Epithelial cell of esophagus (primary cell): ENCODE results near the gene NUDT14.

Experiments used
- DNase-seq: peaks from one replicate; pipeline ENCODE4 v3.0.0; 2010; ENCODE audit warnings: low read depth
- H3K4me3 ChIP-seq: 2 replicates; pipeline ENCODE4 v1.5.1; 2011; ENCODE audit warnings: mild to moderate bottlenecking, low read length, control low read depth
- CTCF ChIP-seq: IDR thresholded peaks from 2 replicates; pipeline ENCODE4 v1.5.1; 2011; ENCODE audit warnings: low read depth, mild to moderate bottlenecking, low read length, control low read depth, inconsistent platforms; ENCODE audit not compliant: insufficient read depth; ENCODE audit errors: missing control alignments

The NUDT14 gene

GRCh38 chr14:105200074-105200473 lies 19.0 kb upstream of the NUDT14 start:
- DNase-seq = no peak
- no peak for TF ChIP-seq CTCF
- no peak overlapping the region for H3K4me3 ChIP-seq

GRCh38 chr14:105199093-105199492 lies 18.0 kb upstream of the NUDT14 start:
- TF ChIP-seq CTCF = no peak
- no peak overlapping the region for H3K4me3 ChIP-seq
- DNase-seq = no peak

- no peak overlapping the region for H3K4me3 ChIP-seq
- no peak for DNase-seq
- no peak for TF ChIP-seq CTCF
Observed at GRCh38 chr14:105198588-105198987, 17.5 kb upstream of the NUDT14 start.

GRCh38 chr14:105197211-105197641 lies 16.1 kb upstream of the NUDT14 start:
- TF ChIP-seq CTCF = no peak
- no peak overlapping the region for H3K4me3 ChIP-seq
- peak; percentile 28 for DNase-seq

- no peak overlapping the region for H3K4me3 ChIP-seq
- no peak for DNase-seq
- no peak for TF ChIP-seq CTCF
Observed at GRCh38 chr14:105196265-105196960, 15.3 kb upstream of the NUDT14 start.

- no peak for DNase-seq
- H3K4me3 ChIP-seq = no peak overlapping the region
- no peak for TF ChIP-seq CTCF
Observed at GRCh38 chr14:105195522-105196264, 14.6 kb upstream of the NUDT14 start.
